HL-60 (cell line): ENCODE results near the gene SOX5.

Experiments
- TF ChIP-seq, protein P1 (sequence below): IDR thresholded peaks from 2 replicates; pipeline ENCODE4 v1.6.1; 2012; ENCODE audit warnings: low read depth; ENCODE audit not compliant: insufficient replicate concordance
- TF ChIP-seq, protein P2 (sequence below): IDR thresholded peaks from one replicate; pipeline ENCODE4 v1.5.1; 2011; ENCODE audit warnings: low read length, control low read depth, inconsistent platforms; ENCODE audit not compliant: insufficient read depth

DNA sequence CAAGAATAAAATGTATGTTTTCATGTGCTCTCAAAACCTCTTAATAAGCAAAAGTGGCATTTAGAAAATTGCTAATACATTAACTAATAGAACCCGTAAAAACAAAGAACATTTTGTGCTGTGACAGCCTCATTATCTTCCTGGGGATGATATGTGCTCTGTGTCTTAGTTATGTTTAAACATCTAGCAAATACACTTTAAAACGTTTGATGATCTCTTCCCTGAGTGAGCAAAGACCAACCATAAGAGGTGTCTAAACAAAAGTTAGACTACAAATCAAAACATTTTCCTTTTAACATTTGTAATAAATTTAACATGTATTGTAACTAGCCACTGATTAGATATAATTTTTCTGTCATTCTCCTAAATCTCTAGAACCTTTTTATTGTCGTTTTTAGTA lies 95.8 kb downstream of the SOX5 start:
- TF ChIP-seq, protein P1, sequence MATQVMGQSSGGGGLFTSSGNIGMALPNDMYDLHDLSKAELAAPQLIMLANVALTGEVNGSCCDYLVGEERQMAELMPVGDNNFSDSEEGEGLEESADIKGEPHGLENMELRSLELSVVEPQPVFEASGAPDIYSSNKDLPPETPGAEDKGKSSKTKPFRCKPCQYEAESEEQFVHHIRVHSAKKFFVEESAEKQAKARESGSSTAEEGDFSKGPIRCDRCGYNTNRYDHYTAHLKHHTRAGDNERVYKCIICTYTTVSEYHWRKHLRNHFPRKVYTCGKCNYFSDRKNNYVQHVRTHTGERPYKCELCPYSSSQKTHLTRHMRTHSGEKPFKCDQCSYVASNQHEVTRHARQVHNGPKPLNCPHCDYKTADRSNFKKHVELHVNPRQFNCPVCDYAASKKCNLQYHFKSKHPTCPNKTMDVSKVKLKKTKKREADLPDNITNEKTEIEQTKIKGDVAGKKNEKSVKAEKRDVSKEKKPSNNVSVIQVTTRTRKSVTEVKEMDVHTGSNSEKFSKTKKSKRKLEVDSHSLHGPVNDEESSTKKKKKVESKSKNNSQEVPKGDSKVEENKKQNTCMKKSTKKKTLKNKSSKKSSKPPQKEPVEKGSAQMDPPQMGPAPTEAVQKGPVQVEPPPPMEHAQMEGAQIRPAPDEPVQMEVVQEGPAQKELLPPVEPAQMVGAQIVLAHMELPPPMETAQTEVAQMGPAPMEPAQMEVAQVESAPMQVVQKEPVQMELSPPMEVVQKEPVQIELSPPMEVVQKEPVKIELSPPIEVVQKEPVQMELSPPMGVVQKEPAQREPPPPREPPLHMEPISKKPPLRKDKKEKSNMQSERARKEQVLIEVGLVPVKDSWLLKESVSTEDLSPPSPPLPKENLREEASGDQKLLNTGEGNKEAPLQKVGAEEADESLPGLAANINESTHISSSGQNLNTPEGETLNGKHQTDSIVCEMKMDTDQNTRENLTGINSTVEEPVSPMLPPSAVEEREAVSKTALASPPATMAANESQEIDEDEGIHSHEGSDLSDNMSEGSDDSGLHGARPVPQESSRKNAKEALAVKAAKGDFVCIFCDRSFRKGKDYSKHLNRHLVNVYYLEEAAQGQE: no peak
- TF ChIP-seq, protein P2, sequence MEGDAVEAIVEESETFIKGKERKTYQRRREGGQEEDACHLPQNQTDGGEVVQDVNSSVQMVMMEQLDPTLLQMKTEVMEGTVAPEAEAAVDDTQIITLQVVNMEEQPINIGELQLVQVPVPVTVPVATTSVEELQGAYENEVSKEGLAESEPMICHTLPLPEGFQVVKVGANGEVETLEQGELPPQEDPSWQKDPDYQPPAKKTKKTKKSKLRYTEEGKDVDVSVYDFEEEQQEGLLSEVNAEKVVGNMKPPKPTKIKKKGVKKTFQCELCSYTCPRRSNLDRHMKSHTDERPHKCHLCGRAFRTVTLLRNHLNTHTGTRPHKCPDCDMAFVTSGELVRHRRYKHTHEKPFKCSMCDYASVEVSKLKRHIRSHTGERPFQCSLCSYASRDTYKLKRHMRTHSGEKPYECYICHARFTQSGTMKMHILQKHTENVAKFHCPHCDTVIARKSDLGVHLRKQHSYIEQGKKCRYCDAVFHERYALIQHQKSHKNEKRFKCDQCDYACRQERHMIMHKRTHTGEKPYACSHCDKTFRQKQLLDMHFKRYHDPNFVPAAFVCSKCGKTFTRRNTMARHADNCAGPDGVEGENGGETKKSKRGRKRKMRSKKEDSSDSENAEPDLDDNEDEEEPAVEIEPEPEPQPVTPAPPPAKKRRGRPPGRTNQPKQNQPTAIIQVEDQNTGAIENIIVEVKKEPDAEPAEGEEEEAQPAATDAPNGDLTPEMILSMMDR: no peak
